H7 (cell line): ENCODE results near the gene MON2. TPM values are rescaled to one million over a fixed set of nuclear protein-coding genes. Genes with fewer than 3 reads are reported as not detected.
"Not testable (repeated sequence)": the region's sequence is repeated elsewhere in the genome, so short reads cannot be mapped to it uniquely, and the experiment has no call there.

ENCODE experiments used
- DNase-seq: peaks from one replicate; pipeline ENCODE4 v3.0.0; 2012
- H3K27me3 ChIP-seq: 2 replicates; pipeline ENCODE4 v1.6.0; 2011; ENCODE audit warnings: mild to moderate bottlenecking, low read length; ENCODE audit not compliant: control insufficient read depth, insufficient read depth
- H3K36me3 ChIP-seq: replicated peaks from 2 replicates; pipeline ENCODE4 v1.5.1; 2011; ENCODE audit warnings: low read length; ENCODE audit not compliant: control insufficient read depth, insufficient read depth
- H3K4me3 ChIP-seq: 2 replicates; pipeline ENCODE4 v1.5.1; 2011; ENCODE audit warnings: low read depth, mild to moderate bottlenecking, control low read depth, low read length, moderate library complexity; ENCODE audit not compliant: insufficient read depth
- total RNA-seq: library from RNA; depleted of rRNA; stranded (reverse); fragments of >200 nt; shearing (Covaris generic); gene quantifications from 2 replicates; pipeline ENCODE4 v1.2.3, GENCODE V29; 2014

Gene MON2
- total RNA-seq, 1 experiment from 2014 or later: 14.4 TPM

- Histone ChIP-seq H3K36me3 (no peaks in the 10 kb centered on the region; the same call in 1 of the 2 replicates), H3K27me3 (no peaks in the 10 kb centered on the region), H3K4me3 (no peak overlapping the region)
- no peak for DNase-seq
These were observed 86.4 kb downstream of the MON2 start for GRCh38 chr12:62552906-62553556.

GRCh38 chr12:62559366-62559765 is 92.7 kb downstream of the MON2 start:
- not testable (repeated sequence) for H3K4me3 ChIP-seq, H3K27me3 ChIP-seq, DNase-seq, H3K36me3 ChIP-seq

GRCh38 chr12:62562846-62563245 is 96.2 kb downstream of the MON2 start:
- no peaks in the 10 kb centered on the region for H3K27me3 ChIP-seq
- no peak for DNase-seq
- peaks cover 1% of the 10 kb centered on the region for H3K36me3 ChIP-seq
- no peak overlapping the region for H3K4me3 ChIP-seq

GRCh38 chr12:62575036-62575435 is 108.4 kb downstream of the MON2 start:
- DNase-seq: no peak
- H3K36me3 ChIP-seq: no peaks in the 10 kb centered on the region; the same call in 1 of the 2 replicates
- H3K27me3 ChIP-seq: no peaks in the 10 kb centered on the region
- H3K4me3 ChIP-seq: no peak overlapping the region

- H3K27me3 ChIP-seq: no peaks in the 10 kb centered on the region
- H3K36me3 ChIP-seq: no peaks in the 10 kb centered on the region
- DNase-seq: no peak
- no peak overlapping the region for H3K4me3 ChIP-seq
These were observed 109.9 kb downstream of the MON2 start for GRCh38 chr12:62576503-62576902.

GRCh38 chr12:62578726-62579125 is 112.1 kb downstream of the MON2 start:
- no peak for DNase-seq
- Histone ChIP-seq H3K4me3 (no peak overlapping the region), H3K27me3 (no peaks in the 10 kb centered on the region), H3K36me3 (no peaks in the 10 kb centered on the region)

GRCh38 chr12:62581288-62582064 is 114.8 kb downstream of the MON2 start:
- H3K36me3 ChIP-seq: no peaks in the 10 kb centered on the region
- H3K4me3 ChIP-seq: no peak overlapping the region
- no peaks in the 10 kb centered on the region for H3K27me3 ChIP-seq
- DNase-seq: peak; percentile 32

GRCh38 chr12:62582065-62582366 is 115.4 kb downstream of the MON2 start:
- no peak for DNase-seq
- H3K36me3 ChIP-seq: no peaks in the 10 kb centered on the region
- H3K4me3 ChIP-seq: no peak overlapping the region
- no peaks in the 10 kb centered on the region for H3K27me3 ChIP-seq

- H3K36me3 ChIP-seq: no peaks in the 10 kb centered on the region
- no peak overlapping the region for H3K4me3 ChIP-seq
- H3K27me3 ChIP-seq: no peaks in the 10 kb centered on the region
- no peak for DNase-seq
These were observed 118.0 kb downstream of the MON2 start for GRCh38 chr12:62584619-62585018.

- no peak for DNase-seq
- Histone ChIP-seq H3K36me3 (no peaks in the 10 kb centered on the region), H3K27me3 (no peaks in the 10 kb centered on the region), H3K4me3 (no peak overlapping the region)
These were observed 120.2 kb downstream of the MON2 start for GRCh38 chr12:62586850-62587249.

GRCh38 chr12:62588916-62589315 is 122.3 kb downstream of the MON2 start:
- Histone ChIP-seq H3K36me3 (no peaks in the 10 kb centered on the region), H3K4me3 (no peak overlapping the region), H3K27me3 (no peaks in the 10 kb centered on the region)
- DNase-seq: no peak

- H3K27me3 ChIP-seq: no peaks in the 10 kb centered on the region
- H3K36me3 ChIP-seq: no peaks in the 10 kb centered on the region
- no peak for DNase-seq
- H3K4me3 ChIP-seq: no peak overlapping the region
These were observed 130.6 kb downstream of the MON2 start for GRCh38 chr12:62597253-62597652.

GRCh38 chr12:62598846-62599245 is 132.2 kb downstream of the MON2 start:
- no peak for DNase-seq
- Histone ChIP-seq H3K4me3 (no peak overlapping the region), H3K27me3 (no peaks in the 10 kb centered on the region), H3K36me3 (no peaks in the 10 kb centered on the region)

GRCh38 chr12:62599854-62600437 is 133.3 kb downstream of the MON2 start:
- H3K27me3 ChIP-seq: no peaks in the 10 kb centered on the region
- no peak for DNase-seq
- H3K4me3 ChIP-seq: no peak overlapping the region
- H3K36me3 ChIP-seq: no peaks in the 10 kb centered on the region

GRCh38 chr12:62601765-62602164 is 135.1 kb downstream of the MON2 start:
- DNase-seq: no peak
- H3K27me3 ChIP-seq: no peaks in the 10 kb centered on the region
- no peak overlapping the region for H3K4me3 ChIP-seq
- H3K36me3 ChIP-seq: no peaks in the 10 kb centered on the region
